CD14-positive monocyte (primary cell): Measurements from ENCODE around the gene SCAPER. TPM values are rescaled to one million over a fixed set of nuclear protein-coding genes. Genes with fewer than 3 reads are reported as not detected.

ENCODE experiments used
- DNase-seq, 3 donors: peaks; one replicate each; pipeline ENCODE4 v3.0.0-alpha.2; 2011 to 2022
- H2AFZ ChIP-seq: 2 replicates; pipeline ENCODE4 v1.6.0; 2012; ENCODE audit warnings: mild to moderate bottlenecking, low read depth, low read length, inconsistent platforms; ENCODE audit not compliant: insufficient read depth, poor library complexity, severe bottlenecking
- H3K27ac ChIP-seq, 2 donors: 1 replicate in 1 of 2; 2 replicates in 1 of 2; pipeline ENCODE4 v1.5.1; 2012 to 2013; ENCODE audit warnings: low read length in 2 of 2, control low read depth in 1 of 2, inconsistent platforms in 1 of 2, low read depth in 1 of 2, mild to moderate bottlenecking in 1 of 2
- H3K27me3 ChIP-seq, 2 donors: one replicate each; pipeline versions ENCODE4 v1.6.0 to v1.6.1; 2011 to 2013; ENCODE audit warnings: low read length in 2 of 2; ENCODE audit not compliant: control insufficient read depth in 2 of 2, insufficient read depth in 2 of 2
- H3K36me3 ChIP-seq, 2 donors: replicated peaks in 1 of 2; 1 replicate in 1 of 2; 2 replicates in 1 of 2; pipeline versions ENCODE4 v1.5.1 to v1.6.1; 2012 to 2013; ENCODE audit warnings: low read length in 2 of 2, control low read depth in 1 of 2, inconsistent platforms in 1 of 2, mild to moderate bottlenecking in 1 of 2; ENCODE audit not compliant: insufficient read depth in 2 of 2, control insufficient read depth in 1 of 2
- H3K4me1 ChIP-seq, 2 donors: 1 replicate in 1 of 2; 2 replicates in 1 of 2; pipeline versions ENCODE4 v1.5.1 to v1.6.1; 2012 to 2013; ENCODE audit warnings: low read length in 2 of 2, control low read depth in 1 of 2, inconsistent platforms in 1 of 2, mild to moderate bottlenecking in 1 of 2, moderate library complexity in 1 of 2; ENCODE audit not compliant: insufficient read depth in 2 of 2, control insufficient read depth in 1 of 2
- H3K4me2 ChIP-seq: replicated peaks from 2 replicates; pipeline ENCODE3; 2012; ENCODE audit warnings: low read length, moderate library complexity, mild to moderate bottlenecking; ENCODE audit not compliant: poor library complexity, severe bottlenecking; ENCODE audit errors: extremely low read depth
- H3K4me3 ChIP-seq, 3 experiments: fragments of 200-600 bp in 1 of 3; sonication (generic) in 1 of 3; replicated peaks in 1 of 3; 1 replicate in 2 of 3; 2 replicates in 1 of 3; pipeline ENCODE4 v1.5.1; 2011 to 2013; ENCODE audit warnings: low read length in 3 of 3, mild to moderate bottlenecking in 3 of 3, control low read depth in 2 of 3, low read depth in 2 of 3, inconsistent platforms in 1 of 3, moderate library complexity in 1 of 3
- H3K79me2 ChIP-seq: 2 replicates; pipeline ENCODE4 v1.6.0; 2012; ENCODE audit warnings: mild to moderate bottlenecking, control low read depth, inconsistent platforms, low read length, moderate library complexity; ENCODE audit not compliant: insufficient read depth
- H3K9ac ChIP-seq: 2 replicates; pipeline ENCODE4 v1.6.0; 2017; ENCODE audit warnings: low read length, mild to moderate bottlenecking; ENCODE audit not compliant: insufficient read depth, poor library complexity, severe bottlenecking
- H3K9me3 ChIP-seq, 2 donors: replicated peaks in 1 of 2; 1 replicate in 1 of 2; 2 replicates in 1 of 2; pipeline versions ENCODE4 v1.5.1 to v1.6.1; 2012 to 2013; ENCODE audit warnings: low read length in 2 of 2, control low read depth in 1 of 2; ENCODE audit not compliant: control insufficient read depth in 1 of 2, insufficient read depth in 1 of 2
- H4K20me1 ChIP-seq: 2 replicates; pipeline ENCODE4 v1.6.0; 2012; ENCODE audit warnings: mild to moderate bottlenecking, low read length, control low read depth, moderate library complexity; ENCODE audit not compliant: insufficient read depth
- H3K27ac Mint-ChIP-seq, 7 donors: one replicate each; pipeline ENCODE4 v1.8.0; 2020; ENCODE audit warnings: mild to moderate bottlenecking in 7 of 7, mixed read lengths in 7 of 7, moderate library complexity in 6 of 7, inconsistent platforms in 2 of 7
- H3K27me3 Mint-ChIP-seq, 3 donors: one replicate each; pipeline ENCODE4 v1.8.0; 2021 to 2022; ENCODE audit warnings: low read depth in 3 of 3, mild to moderate bottlenecking in 3 of 3, mixed read lengths in 3 of 3, moderate library complexity in 3 of 3, inconsistent platforms in 1 of 3
- H3K36me3 Mint-ChIP-seq, 2 donors: one replicate each; pipeline ENCODE4 v1.8.0; 2020; ENCODE audit warnings: mixed read lengths in 2 of 2, inconsistent platforms in 1 of 2, mild to moderate bottlenecking in 1 of 2
- H3K4me1 Mint-ChIP-seq: one replicate; pipeline ENCODE4 v1.8.0; 2020; ENCODE audit warnings: mild to moderate bottlenecking, mixed read lengths
- H3K4me3 Mint-ChIP-seq, 2 donors: one replicate each; pipeline ENCODE4 v1.8.0; 2020; ENCODE audit warnings: mild to moderate bottlenecking in 2 of 2, mixed read lengths in 2 of 2, moderate library complexity in 1 of 2
- H3K9me3 Mint-ChIP-seq, 7 donors: one replicate each; pipeline ENCODE4 v1.8.0; 2020 to 2022; ENCODE audit warnings: mixed read lengths in 7 of 7, mild to moderate bottlenecking in 6 of 7, moderate library complexity in 6 of 7, inconsistent platforms in 2 of 7
- WGBS: methylation state at CpG from one replicate; pipeline ENCODE4 v1.1.5; 2013; ENCODE audit warnings: missing lambda C conversion rate; ENCODE audit not compliant: insufficient coverage; 5-methylcytosine and 5-hydroxymethylcytosine counted together
- intact Hi-C, 2 donors: fragments of 100-400 bp; cut with micrococcal nuclease; formaldehyde crosslinking; loops; one replicate each; pipeline versions ENCODE4 v1.15.0 to v1.15.1; 2023
- polyA plus RNA-seq, 3 donors: library from polyadenylated mRNA; depleted of rRNA in 1 of 3; unstranded in 2 of 3; stranded (reverse) in 1 of 3; fragments of 300-500 nt in 2 of 3; fragments of >200 nt in 1 of 3; fragmentation: Illumina TruSeq in 2 of 3; gene quantifications; 1 replicate in 2 of 3; 2 replicates in 1 of 3; pipeline ENCODE4 v1.2.3, GENCODE V29; 2012 to 2021
- TF ChIP-seq, protein P1 (sequence below): fragments of 200-600 bp; IDR thresholded peaks from one replicate; pipeline ENCODE4 v1.8.0; 2022; ENCODE audit warnings: antibody characterized with exemption, mild to moderate bottlenecking

Gene SCAPER
- polyA plus RNA-seq, 3 donors: 2.5 to 5.4 (median 4.2) TPM

DNA sequence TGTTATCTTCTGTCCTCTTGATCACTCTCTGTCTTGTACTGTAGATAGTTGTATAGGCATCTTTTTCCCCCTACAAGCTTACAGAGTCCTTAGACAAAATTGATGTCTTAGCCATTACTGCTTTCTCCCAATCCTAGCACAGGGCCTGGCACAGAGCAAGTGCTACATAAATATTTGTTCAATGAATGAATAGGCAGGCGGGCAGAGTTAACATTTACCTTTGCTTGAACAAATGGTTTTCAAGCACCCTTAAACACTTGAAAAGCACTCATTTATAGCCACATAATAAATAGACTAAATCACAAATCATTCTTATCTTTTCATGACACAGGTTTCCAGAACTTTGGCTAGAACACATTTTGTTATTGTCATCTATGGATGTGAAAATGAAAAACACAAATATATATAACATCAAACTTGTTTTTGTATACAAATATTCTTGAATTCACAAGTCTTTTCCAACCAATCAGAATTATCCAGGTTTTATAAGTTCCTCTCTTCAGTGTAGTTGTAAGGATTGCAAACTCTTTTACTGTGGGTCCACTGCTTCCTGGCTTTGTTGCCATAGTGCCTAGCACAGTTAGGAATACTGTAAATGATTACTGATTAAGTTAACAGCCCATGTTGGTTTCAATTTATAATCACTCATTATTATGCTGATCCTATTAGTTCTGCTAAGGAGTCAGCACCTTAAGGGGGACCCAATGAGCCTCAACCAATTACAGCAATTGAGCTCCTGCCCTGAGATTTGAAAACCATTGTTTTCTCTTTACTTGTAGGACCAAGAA, 506.6 kb downstream of the SCAPER start:
- Histone ChIP-seq H3K9ac (no peak overlapping the region), H3K9me3 (no peaks in the 10 kb centered on the region), H3K36me3 (peaks cover 0 to 11% of the 10 kb centered on the region in 2 donors), H3K79me2 (no peaks in the 10 kb centered on the region), H3K4me3 (no peak overlapping the region), H3K27me3 (no peaks in the 10 kb centered on the region), H4K20me1 (no peaks in the 10 kb centered on the region), H3K4me2 (no peak overlapping the region), H3K4me1 (no peaks in the 10 kb centered on the region), H3K27ac (no peak overlapping the region), H2AFZ (no peak overlapping the region)
- peaks cover 17 to 26% of the 10 kb centered on the region in 2 donors for H3K36me3 Mint-ChIP-seq
- no peaks in the 10 kb centered on the region for H3K4me1 Mint-ChIP-seq
- no peak overlapping the region for H3K4me3 Mint-ChIP-seq
- intact Hi-C loops: no loop called here
- H3K27ac Mint-ChIP-seq: no peak overlapping the region
- DNase-seq: no peak
- H3K27me3 Mint-ChIP-seq: no peaks in the 10 kb centered on the region
- no CpG with 5 or more reads among the region's 1 CpG for WGBS
- peaks cover 0 to 6% (median 0%) of the 10 kb centered on the region in 7 donors for H3K9me3 Mint-ChIP-seq
- TF ChIP-seq, protein P1, sequence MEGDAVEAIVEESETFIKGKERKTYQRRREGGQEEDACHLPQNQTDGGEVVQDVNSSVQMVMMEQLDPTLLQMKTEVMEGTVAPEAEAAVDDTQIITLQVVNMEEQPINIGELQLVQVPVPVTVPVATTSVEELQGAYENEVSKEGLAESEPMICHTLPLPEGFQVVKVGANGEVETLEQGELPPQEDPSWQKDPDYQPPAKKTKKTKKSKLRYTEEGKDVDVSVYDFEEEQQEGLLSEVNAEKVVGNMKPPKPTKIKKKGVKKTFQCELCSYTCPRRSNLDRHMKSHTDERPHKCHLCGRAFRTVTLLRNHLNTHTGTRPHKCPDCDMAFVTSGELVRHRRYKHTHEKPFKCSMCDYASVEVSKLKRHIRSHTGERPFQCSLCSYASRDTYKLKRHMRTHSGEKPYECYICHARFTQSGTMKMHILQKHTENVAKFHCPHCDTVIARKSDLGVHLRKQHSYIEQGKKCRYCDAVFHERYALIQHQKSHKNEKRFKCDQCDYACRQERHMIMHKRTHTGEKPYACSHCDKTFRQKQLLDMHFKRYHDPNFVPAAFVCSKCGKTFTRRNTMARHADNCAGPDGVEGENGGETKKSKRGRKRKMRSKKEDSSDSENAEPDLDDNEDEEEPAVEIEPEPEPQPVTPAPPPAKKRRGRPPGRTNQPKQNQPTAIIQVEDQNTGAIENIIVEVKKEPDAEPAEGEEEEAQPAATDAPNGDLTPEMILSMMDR: no peak

DNA sequence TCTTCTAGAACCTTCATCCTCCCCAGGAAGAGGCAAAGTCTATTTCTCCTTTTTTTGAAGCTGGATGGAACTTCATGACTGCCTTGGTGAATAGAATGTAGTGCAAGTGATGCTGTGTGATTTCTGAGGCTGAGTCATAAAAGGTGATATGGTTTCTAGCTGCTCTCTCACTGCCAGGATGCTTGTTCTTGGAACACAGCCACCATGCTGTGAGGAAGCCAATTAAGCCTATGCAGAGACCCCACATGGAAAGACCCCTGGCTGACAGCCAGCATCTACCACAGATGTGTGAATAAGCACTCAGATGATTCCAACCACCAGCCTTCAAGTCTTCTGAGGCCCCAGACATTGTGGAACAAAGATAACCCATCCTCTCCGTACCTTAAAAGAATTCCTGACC, 511.5 kb downstream of the SCAPER start:
- peaks cover 0 to 6% (median 0%) of the 10 kb centered on the region in 7 donors for H3K9me3 Mint-ChIP-seq
- H3K9me3 ChIP-seq: no peaks in the 10 kb centered on the region
- no peak overlapping the region for H3K9ac ChIP-seq
- peaks cover 5 to 7% of the 10 kb centered on the region in 2 donors for H3K36me3 Mint-ChIP-seq
- peaks cover 5% of the 10 kb centered on the region for H3K4me1 Mint-ChIP-seq
- no peak overlapping the region for H3K4me2 ChIP-seq
- no peak overlapping the region for H3K4me3 ChIP-seq
- DNase-seq: no peak
- no CpG with 5 or more reads among the region's 1 CpG for WGBS
- TF ChIP-seq, protein P1: no peak
- H3K27ac ChIP-seq: no peak overlapping the region
- no peaks in the 10 kb centered on the region for H3K4me1 ChIP-seq
- peaks cover 0 to 1% (median 0%) of the 10 kb centered on the region in 3 donors for H3K27me3 Mint-ChIP-seq
- H3K27ac Mint-ChIP-seq: no peak overlapping the region
- no peaks in the 10 kb centered on the region for H3K79me2 ChIP-seq
- intact Hi-C loops: no loop called here
- no peaks in the 10 kb centered on the region for H4K20me1 ChIP-seq
- H3K36me3 ChIP-seq: no peaks in the 10 kb centered on the region
- H3K4me3 Mint-ChIP-seq: no peak overlapping the region
- H3K27me3 ChIP-seq: no peaks in the 10 kb centered on the region
- no peak overlapping the region for H2AFZ ChIP-seq
